Measurements from ENCODE around the gene CHN1.

DNA sequence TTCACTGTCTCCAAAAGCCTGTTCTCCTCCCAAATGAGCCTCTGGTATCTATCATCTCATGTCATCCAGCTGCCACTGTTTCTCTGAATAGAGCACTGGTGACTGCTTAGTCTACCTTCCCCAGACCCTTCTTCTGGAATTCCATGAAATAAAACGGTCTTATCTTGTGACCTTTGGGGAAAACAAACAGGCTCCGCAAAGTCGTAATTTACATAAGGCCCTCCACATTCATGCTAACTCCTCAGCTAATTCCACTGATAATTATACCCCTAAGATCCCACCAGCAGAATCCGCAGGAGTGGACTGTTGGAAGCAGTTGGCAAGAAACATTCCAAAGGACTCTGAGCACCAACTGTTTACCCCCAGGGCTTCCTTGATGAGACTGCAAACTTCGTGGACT lies 33.9 kb upstream of the CHN1 start:
- TF ChIP-seq SP1 (IDR thresholded peaks at IDR 0.05): no peak
- no peak for TF ChIP-seq FOXM1 (IDR thresholded peaks at IDR 0.05; ENCODE audit: borderline replicate concordance)
- no peak for TF ChIP-seq BHLHE40 (IDR thresholded peaks at IDR 0.05; ENCODE audit: borderline replicate concordance)
- no peak for TF ChIP-seq SUZ12 (IDR thresholded peaks at IDR 0.05)
- no peak for TF ChIP-seq ZNF384 (IDR thresholded peaks at IDR 0.05)
- no peak for TF ChIP-seq L3MBTL2 (conservative IDR thresholded peaks at IDR 0.05)
- no peak for TF ChIP-seq ELF4 (IDR thresholded peaks at IDR 0.05)
